HG03039 (cell line): ENCODE data around the gene TRAF5.

ENCODE experiments used
- ATAC-seq: cut with Tn5 transposase; IDR thresholded peaks from one replicate; pipeline ENCODE4 v1.9.1; 2021; ENCODE audit warnings: mild to moderate bottlenecking, moderate library complexity; ENCODE audit not compliant: unreplicated experiment

Gene TRAF5

DNA sequence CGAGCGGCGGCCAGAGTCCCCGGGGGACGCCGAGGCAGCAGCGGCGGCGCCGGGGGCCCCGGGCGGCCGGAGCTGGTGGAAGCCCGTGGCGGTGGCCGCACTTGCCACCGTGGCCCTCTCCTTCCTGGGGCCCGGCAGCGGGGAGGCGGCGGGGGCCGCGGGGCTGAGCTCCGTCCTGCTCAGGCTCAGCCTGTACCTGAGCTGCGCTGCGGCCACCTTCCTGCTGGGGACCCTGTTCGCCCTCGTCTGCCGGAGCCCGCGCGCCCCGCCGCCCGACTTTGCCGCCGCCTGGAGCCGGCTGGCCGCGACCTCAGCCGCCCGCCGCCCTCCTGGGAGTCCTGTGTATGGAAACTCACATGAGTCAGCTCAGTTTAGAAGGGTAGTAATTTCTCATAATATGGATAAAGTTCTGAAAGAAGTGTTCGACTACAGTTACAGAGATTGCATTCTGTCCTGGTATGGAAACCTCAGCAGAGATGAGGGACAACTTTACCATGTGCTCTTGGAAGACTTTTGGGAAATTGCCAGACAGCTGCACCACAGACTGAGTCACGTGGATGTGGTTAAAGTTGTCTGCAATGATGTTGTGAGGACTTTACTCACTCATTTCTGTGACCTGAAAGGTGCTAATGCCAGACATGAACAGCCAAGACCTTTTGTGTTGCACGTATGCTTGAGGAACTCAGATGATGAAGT, 90.1 kb downstream of the TRAF5 start:
- ATAC-seq, result peak; percentile 42

GRCh38 chr1:211420389-211420788, 93.8 kb downstream of the TRAF5 start:
- no peak for ATAC-seq

DNA sequence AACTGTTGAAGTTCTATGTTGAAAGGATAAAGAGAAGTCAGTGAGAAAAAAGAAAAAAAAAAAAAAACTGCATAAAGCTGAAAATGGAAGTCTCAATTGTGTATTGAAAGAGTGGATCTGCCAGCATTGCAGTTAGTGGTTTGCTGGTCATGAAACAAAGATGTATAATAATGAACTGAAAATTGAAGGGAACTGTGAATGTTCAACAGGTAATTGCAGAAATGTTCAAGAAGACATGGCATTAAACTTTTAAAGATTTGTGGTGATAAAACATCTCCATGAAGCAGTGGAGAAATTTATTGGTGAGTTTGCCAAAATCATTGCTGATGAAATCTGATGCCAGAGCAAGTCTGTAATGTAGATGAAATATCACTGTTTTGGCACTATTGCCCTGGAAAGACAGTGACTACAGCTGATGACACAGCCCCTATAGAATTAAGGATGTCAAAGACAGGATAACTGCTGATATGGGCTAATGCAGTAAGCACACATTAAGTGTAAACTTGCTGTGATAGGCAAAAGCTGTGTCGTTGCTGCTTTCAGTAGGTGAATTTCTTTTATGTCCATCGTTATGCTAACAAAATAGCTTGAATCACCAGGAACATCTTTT, 94.3 kb downstream of the TRAF5 start:
- ATAC-seq, result no peak

- ATAC-seq, result no peak
Observed at GRCh38 chr1:211424018-211424417, 97.4 kb downstream of the TRAF5 start.
